Dedifferentiated amniotic fluid mesenchymal stem cell (primary cell): ENCODE measurements around the gene ALOX5AP.
A peak's percentile ranks its signal among the peaks of the same experiment; 100 is the strongest.

Source experiments
- DNase-seq: peaks from one replicate; pipeline ENCODE4 v3.0.0-alpha.2; 2016; ENCODE audit errors: extremely low spot score

The ALOX5AP gene

GRCh38 chr13:30796631-30797601, 61.6 kb downstream of the ALOX5AP start:
- DNase-seq = no peak

- DNase-seq = no peak
Measured at GRCh38 chr13:30797847-30798535, 62.6 kb downstream of the ALOX5AP start.

GRCh38 chr13:30798776-30799355, 63.5 kb downstream of the ALOX5AP start:
- no peak for DNase-seq

GRCh38 chr13:30799356-30799824, 64.0 kb downstream of the ALOX5AP start:
- DNase-seq = no peak

GRCh38 chr13:30800107-30800506, 64.8 kb downstream of the ALOX5AP start:
- DNase-seq = no peak

- DNase-seq = no peak
Measured at GRCh38 chr13:30802501-30802900, 67.2 kb downstream of the ALOX5AP start.

- DNase-seq = peak; percentile 27
Measured at GRCh38 chr13:30802953-30803478, 67.7 kb downstream of the ALOX5AP start.

- no peak for DNase-seq
Measured at GRCh38 chr13:30803749-30804148, 68.4 kb downstream of the ALOX5AP start.

GRCh38 chr13:30804474-30804873, 69.1 kb downstream of the ALOX5AP start:
- DNase-seq = no peak

GRCh38 chr13:30805132-30805537, 69.8 kb downstream of the ALOX5AP start:
- DNase-seq = no peak

GRCh38 chr13:30805603-30806011, 70.3 kb downstream of the ALOX5AP start:
- no peak for DNase-seq

GRCh38 chr13:30806784-30807183, 71.4 kb downstream of the ALOX5AP start:
- peak; percentile 74 for DNase-seq

GRCh38 chr13:30807392-30807791, 72.0 kb downstream of the ALOX5AP start:
- DNase-seq = no peak

- DNase-seq = no peak
Measured at GRCh38 chr13:30808600-30808999, 73.3 kb downstream of the ALOX5AP start.

GRCh38 chr13:30809787-30810186, 74.4 kb downstream of the ALOX5AP start:
- DNase-seq = no peak

GRCh38 chr13:30810261-30810701, 74.9 kb downstream of the ALOX5AP start:
- no peak for DNase-seq

GRCh38 chr13:30810801-30811200, 75.5 kb downstream of the ALOX5AP start:
- no peak for DNase-seq
